ENCODE results near the gene DUOXA1. TPM values are rescaled to one million over a fixed set of nuclear protein-coding genes. Genes with fewer than 3 reads are reported as not detected.

Gene DUOXA1
- polyA plus RNA-seq, 2 of the 4 experiments (the other 2 are of a cell fraction) = 0.18 to 0.23 TPM

- no peak overlapping the region for H3K27ac ChIP-seq
- H3K9me3 ChIP-seq = no peaks in the 10 kb centered on the region
- DNase-seq (ENCODE audit: low read depth in 1 of 2, low spot score in 1 of 2) (no peak), ATAC-seq (peak; percentile 4 to 46; a peak in 3 of 6 replicates), FAIRE-seq (no peak)
- H3K4me1 ChIP-seq = peaks cover 11% of the 10 kb centered on the region
- ChIA-PET CTCF (interaction anchor here (0.8 to 2.2 kb wide), 27 partner anchors 8 to 161 kb away, joined by 3 to 13 read pairs (median 3); partner anchors contain the start of genes DUOX1 and DUOXA1), POLR2A (interaction anchor here (0.5 kb wide), 1 partner anchor 19 kb away, joined by 5 read pairs; no protein-coding TSS in a partner anchor)
- WGBS (ENCODE audit: missing lambda C conversion rate) = 70% methylated on average over 33 of the region's 33 CpGs
- H3K4me2 ChIP-seq = peak overlapping the region; percentile 49; the same call in 2 of the 3 replicates
- no peak overlapping the region for H3K4me3 ChIP-seq
- TF ChIP-seq HMGXB4 (CRISPR knock-in tag; IDR thresholded peaks at IDR 0.05; ENCODE audit: borderline replicate concordance) (no peak), MAFK (IDR thresholded peaks at IDR 0.05; ENCODE audit: partially characterized antibody) (no peak), FOSB (CRISPR knock-in tag; IDR thresholded peaks at IDR 0.05) (no peak), JUN (IDR thresholded peaks at IDR 0.05) (no peak), MAZ (IDR thresholded peaks at IDR 0.05; ENCODE audit: borderline replicate concordance, low read depth, low read length) (no peak), SMC3 (IDR thresholded peaks at IDR 0.05) (no peak), HDAC2 (IDR thresholded peaks at IDR 0.05) (no peak), ATOH8 (CRISPR knock-in tag; IDR thresholded peaks at IDR 0.05; ENCODE audit: low read depth) (no peak)
Observed at GRCh38 chr15:45117308-45118130, 12.2 kb downstream of the DUOXA1 start.

- ATAC-seq = no peak
- no peak overlapping the region for H3K27ac ChIP-seq
- no peak overlapping the region for H3K4me2 ChIP-seq
- no peaks in the 10 kb centered on the region for H3K9me3 ChIP-seq
- WGBS (ENCODE audit: missing lambda C conversion rate) = 81% methylated on average over 52 of the region's 65 CpGs
- POLR2A ChIA-PET = no interaction called here
- H3K4me1 ChIP-seq = peaks cover 5% of the 10 kb centered on the region
- CTCF ChIA-PET = interaction anchor here (0.7 to 2.2 kb wide), 2 partner anchors 10 to 11 kb away, joined by 3 to 11 read pairs; no protein-coding TSS in a partner anchor
- DNase-seq (ENCODE audit: low read depth in 1 of 2, low spot score in 1 of 2) = no peak
- TF ChIP-seq HEYL (CRISPR knock-in tag; IDR thresholded peaks at IDR 0.05) (no peak), CTCF (IDR thresholded peaks at IDR 0.05) (no peak), EHF (CRISPR knock-in tag; IDR thresholded peaks at IDR 0.05) (no peak), CEBPB (IDR thresholded peaks at IDR 0.05) (no peak), KDM1A (IDR thresholded peaks at IDR 0.05; ENCODE audit: low read depth) (no peak), KDM5A (IDR thresholded peaks at IDR 0.05) (no peak), MAZ (IDR thresholded peaks at IDR 0.05; ENCODE audit: borderline replicate concordance, low read depth, low read length) (no peak), HDAC2 (IDR thresholded peaks at IDR 0.05) (no peak), ZSCAN20 (CRISPR knock-in tag; IDR thresholded peaks at IDR 0.05) (no peak), PBX3 (IDR thresholded peaks at IDR 0.05) (no peak)
- FAIRE-seq = no peak
- no peak overlapping the region for H3K4me3 ChIP-seq
Observed at GRCh38 chr15:45116482-45117307, 13.0 kb downstream of the DUOXA1 start.
